Measurements from ENCODE around the gene SPINK8.

DNA sequence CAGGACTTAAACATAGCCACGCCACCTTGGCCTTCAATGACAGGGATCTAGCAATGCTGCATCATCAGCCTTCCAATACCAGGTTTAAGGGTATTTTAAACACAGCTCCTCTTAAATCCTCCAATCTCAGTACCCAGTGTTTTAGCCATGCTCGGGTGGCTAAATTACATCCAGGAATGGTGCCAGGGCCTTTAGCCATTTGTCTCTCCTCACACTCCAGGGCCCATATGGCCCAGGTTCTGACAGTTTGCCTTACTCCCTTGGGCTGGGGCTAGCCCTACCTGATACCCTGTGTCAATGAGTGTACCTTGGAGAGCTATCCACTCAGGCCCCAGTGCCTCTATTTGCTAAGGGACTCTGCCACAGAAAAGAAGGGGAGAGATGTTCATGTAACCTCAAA lies 63.2 kb downstream of the SPINK8 start:
- TF ChIP-seq BHLHE40 (IDR thresholded peaks at IDR 0.05; ENCODE audit: borderline replicate concordance) (no peak), NFRKB (IDR thresholded peaks at IDR 0.05) (no peak), FOXK2 (IDR thresholded peaks at IDR 0.05) (no peak), ELF4 (IDR thresholded peaks at IDR 0.05) (no peak), FOXM1 (IDR thresholded peaks at IDR 0.05; ENCODE audit: borderline replicate concordance) (no peak), SUZ12 (IDR thresholded peaks at IDR 0.05) (no peak), FOXA1 (IDR thresholded peaks at IDR 0.05) (no peak), ZNF384 (IDR thresholded peaks at IDR 0.05) (no peak), TARDBP (IDR thresholded peaks at IDR 0.05) (no peak), SP1 (IDR thresholded peaks at IDR 0.05) (no peak), LEF1 (IDR thresholded peaks at IDR 0.05; ENCODE audit: borderline replicate concordance) (no peak)
- TF ChIP-seq, protein P1, sequence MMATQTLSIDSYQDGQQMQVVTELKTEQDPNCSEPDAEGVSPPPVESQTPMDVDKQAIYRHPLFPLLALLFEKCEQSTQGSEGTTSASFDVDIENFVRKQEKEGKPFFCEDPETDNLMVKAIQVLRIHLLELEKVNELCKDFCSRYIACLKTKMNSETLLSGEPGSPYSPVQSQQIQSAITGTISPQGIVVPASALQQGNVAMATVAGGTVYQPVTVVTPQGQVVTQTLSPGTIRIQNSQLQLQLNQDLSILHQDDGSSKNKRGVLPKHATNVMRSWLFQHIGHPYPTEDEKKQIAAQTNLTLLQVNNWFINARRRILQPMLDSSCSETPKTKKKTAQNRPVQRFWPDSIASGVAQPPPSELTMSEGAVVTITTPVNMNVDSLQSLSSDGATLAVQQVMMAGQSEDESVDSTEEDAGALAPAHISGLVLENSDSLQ (IDR thresholded peaks at IDR 0.05): no peak

Data from HEK293T (cell line).